WTC11 (cell line): ENCODE measurements around the gene TMEM63C. TPM values are rescaled to one million over a fixed set of nuclear protein-coding genes. Genes with fewer than 3 reads are reported as not detected.

Source experiments
- ATAC-seq: fragments of 200-7000 bp; cut with Tn5 transposase; 2 replicates; pipeline ENCODE4 v1.10.0; 2021; ENCODE audit warnings: mild to moderate bottlenecking, moderate library complexity
- CTCF ChIA-PET: fragments of 300-600 bp; sonication (Branson Sonifier 250); formaldehyde crosslinking; loops from one replicate; lab custom pipeline; 2021; ENCODE audit warnings: antibody characterized with exemption; lab: Charles Lee
- POLR2A ChIA-PET: fragments of 350-600 bp; sonication (Branson Sonifier 250); formaldehyde crosslinking; loops from one replicate; lab custom pipeline; 2021; ENCODE audit warnings: antibody characterized with exemption; lab: Charles Lee
- DNase-seq: peaks from one replicate; pipeline ENCODE4 v3.0.0; 2021; ENCODE audit warnings: low spot score
- H3K27ac Mint-ChIP-seq: 2 replicates; pipeline ENCODE4 v1.8.0; 2021; ENCODE audit warnings: mixed read lengths
- H3K27me3 Mint-ChIP-seq: 2 replicates; pipeline ENCODE4 v1.8.0; 2021; ENCODE audit warnings: low read depth, mild to moderate bottlenecking, moderate library complexity, mixed read lengths
- H3K36me3 Mint-ChIP-seq: 2 replicates; pipeline ENCODE4 v1.8.0; 2021; ENCODE audit warnings: mixed read lengths
- H3K4me1 Mint-ChIP-seq: 2 replicates; pipeline ENCODE4 v1.8.0; 2022; ENCODE audit warnings: mixed read lengths
- H3K4me3 Mint-ChIP-seq: 2 replicates; pipeline ENCODE4 v1.8.0; 2021; ENCODE audit warnings: mild to moderate bottlenecking, moderate library complexity, mixed read lengths
- H3K9me3 Mint-ChIP-seq: 2 replicates; pipeline ENCODE4 v1.8.0; 2021; ENCODE audit warnings: mixed read lengths
- E2F4 ChIP-seq: sonication (generic); formaldehyde crosslinking; IDR thresholded peaks from 2 replicates; pipeline ENCODE4 v1.8.1; 2022; ENCODE audit warnings: low read depth, mild to moderate bottlenecking, moderate library complexity, missing genetic modification reagents, borderline replicate concordance
- ELF4 ChIP-seq: sonication (generic); formaldehyde crosslinking; IDR thresholded peaks from 2 replicates; pipeline ENCODE4 v1.8.1; 2022; ENCODE audit warnings: low read depth, mild to moderate bottlenecking, moderate library complexity, missing genetic modification reagents
- GABPB1 ChIP-seq: sonication (generic); formaldehyde crosslinking; IDR thresholded peaks from 2 replicates; pipeline ENCODE4 v1.8.1; 2023; ENCODE audit warnings: mild to moderate bottlenecking, missing genetic modification reagents
- HMGA2 ChIP-seq: fragments of 250-450 bp; sonication (Bioruptor Pico); IDR thresholded peaks from 2 replicates; pipeline ENCODE4 v1.4.0; 2021; ENCODE audit warnings: mild to moderate bottlenecking, moderate library complexity
- NFE2L1 ChIP-seq: sonication (generic); formaldehyde crosslinking; IDR thresholded peaks from 2 replicates; pipeline ENCODE4 v1.8.1; 2023; ENCODE audit warnings: missing genetic modification reagents
- SMAD3 ChIP-seq: sonication (generic); formaldehyde crosslinking; IDR thresholded peaks from 2 replicates; pipeline ENCODE4 v1.8.0; 2022; ENCODE audit warnings: missing genetic modification reagents, mild to moderate bottlenecking, borderline replicate concordance
- SP1 ChIP-seq: sonication (generic); formaldehyde crosslinking; conservative IDR thresholded peaks from 2 replicates; pipeline ENCODE4 v1.8.1; 2022; ENCODE audit warnings: missing genetic modification reagents
- TEAD4 ChIP-seq: sonication (generic); formaldehyde crosslinking; IDR thresholded peaks from 2 replicates; pipeline ENCODE4 v1.8.0; 2022; ENCODE audit warnings: mild to moderate bottlenecking, missing genetic modification reagents
- USF2 ChIP-seq: sonication (generic); formaldehyde crosslinking; IDR thresholded peaks from 2 replicates; pipeline ENCODE4 v1.8.1; 2023; ENCODE audit warnings: mild to moderate bottlenecking, missing genetic modification reagents, moderate library complexity
- ZBTB21 ChIP-seq: sonication (generic); formaldehyde crosslinking; IDR thresholded peaks from 2 replicates; pipeline ENCODE4 v1.8.1; 2023; ENCODE audit warnings: mild to moderate bottlenecking, missing genetic modification reagents, borderline replicate concordance
- ZBTB43 ChIP-seq: sonication (generic); formaldehyde crosslinking; IDR thresholded peaks from 2 replicates; pipeline ENCODE4 v1.8.1; 2023; ENCODE audit warnings: mild to moderate bottlenecking, missing genetic modification reagents
- ZNF232 ChIP-seq: sonication (generic); formaldehyde crosslinking; IDR thresholded peaks from 2 replicates; pipeline ENCODE4 v1.8.0; 2022; ENCODE audit warnings: mild to moderate bottlenecking, missing genetic modification reagents
- ZNF423 ChIP-seq: fragments of 250-450 bp; sonication (Bioruptor Pico); IDR thresholded peaks from 2 replicates; pipeline ENCODE4 v2.1.2; 2022; ENCODE audit warnings: mild to moderate bottlenecking, moderate library complexity
- ZNF425 ChIP-seq: fragments of 250-450 bp; sonication (Bioruptor Pico); conservative IDR thresholded peaks from 2 replicates; pipeline ENCODE4 v1.9.0; 2021; ENCODE audit warnings: mild to moderate bottlenecking
- total RNA-seq: library from RNA; stranded (reverse); gene quantifications from 3 replicates; pipeline ENCODE4 v1.2.3, GENCODE V29; 2021
- TF ChIP-seq, protein P1 (sequence below): sonication (generic); formaldehyde crosslinking; IDR thresholded peaks from 2 replicates; pipeline ENCODE4 v1.8.0; 2022; ENCODE audit warnings: missing genetic modification reagents
- TF ChIP-seq, protein P2 (sequence below): sonication (generic); formaldehyde crosslinking; IDR thresholded peaks from 2 replicates; pipeline ENCODE4 v1.8.1; 2022; ENCODE audit warnings: mild to moderate bottlenecking, missing genetic modification reagents, moderate library complexity, borderline replicate concordance

The TMEM63C gene
- total RNA-seq, 1 experiment from 2014 or later, result 8.8 TPM

GRCh38 chr14:77238356-77238755, 56.8 kb downstream of the TMEM63C start (continued):
- no peak for TF ChIP-seq ZNF425 (CRISPR knock-in tag)

DNA sequence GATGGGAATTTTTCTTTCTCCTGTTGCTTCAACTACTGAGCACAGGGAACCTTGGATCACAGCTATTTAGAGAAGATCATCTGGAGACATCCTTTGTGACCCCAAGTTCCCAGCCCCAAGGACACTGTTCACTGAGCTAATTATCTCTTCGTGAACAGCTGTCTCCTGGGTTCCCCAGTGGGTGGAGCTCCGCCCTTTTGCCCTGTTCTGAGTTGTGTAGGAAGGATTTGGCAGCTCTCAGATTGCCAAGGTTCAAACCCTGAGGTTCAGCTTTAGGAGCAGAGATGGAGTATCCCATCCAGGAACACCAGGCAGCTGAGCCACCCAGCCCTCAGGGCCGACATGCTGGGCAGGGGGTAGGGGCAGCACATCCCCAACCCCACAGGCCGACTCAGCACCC, 57.4 kb downstream of the TMEM63C start:
- TF ChIP-seq SP1 (CRISPR knock-in tag) (no peak), ZBTB43 (CRISPR knock-in tag) (no peak), ZNF232 (CRISPR knock-in tag) (no peak), E2F4 (CRISPR knock-in tag) (no peak), NFE2L1 (CRISPR knock-in tag) (no peak), ZNF423 (no peak), ELF4 (CRISPR knock-in tag) (no peak), ZBTB21 (no peak), USF2 (no peak)
- TF ChIP-seq, protein P1, sequence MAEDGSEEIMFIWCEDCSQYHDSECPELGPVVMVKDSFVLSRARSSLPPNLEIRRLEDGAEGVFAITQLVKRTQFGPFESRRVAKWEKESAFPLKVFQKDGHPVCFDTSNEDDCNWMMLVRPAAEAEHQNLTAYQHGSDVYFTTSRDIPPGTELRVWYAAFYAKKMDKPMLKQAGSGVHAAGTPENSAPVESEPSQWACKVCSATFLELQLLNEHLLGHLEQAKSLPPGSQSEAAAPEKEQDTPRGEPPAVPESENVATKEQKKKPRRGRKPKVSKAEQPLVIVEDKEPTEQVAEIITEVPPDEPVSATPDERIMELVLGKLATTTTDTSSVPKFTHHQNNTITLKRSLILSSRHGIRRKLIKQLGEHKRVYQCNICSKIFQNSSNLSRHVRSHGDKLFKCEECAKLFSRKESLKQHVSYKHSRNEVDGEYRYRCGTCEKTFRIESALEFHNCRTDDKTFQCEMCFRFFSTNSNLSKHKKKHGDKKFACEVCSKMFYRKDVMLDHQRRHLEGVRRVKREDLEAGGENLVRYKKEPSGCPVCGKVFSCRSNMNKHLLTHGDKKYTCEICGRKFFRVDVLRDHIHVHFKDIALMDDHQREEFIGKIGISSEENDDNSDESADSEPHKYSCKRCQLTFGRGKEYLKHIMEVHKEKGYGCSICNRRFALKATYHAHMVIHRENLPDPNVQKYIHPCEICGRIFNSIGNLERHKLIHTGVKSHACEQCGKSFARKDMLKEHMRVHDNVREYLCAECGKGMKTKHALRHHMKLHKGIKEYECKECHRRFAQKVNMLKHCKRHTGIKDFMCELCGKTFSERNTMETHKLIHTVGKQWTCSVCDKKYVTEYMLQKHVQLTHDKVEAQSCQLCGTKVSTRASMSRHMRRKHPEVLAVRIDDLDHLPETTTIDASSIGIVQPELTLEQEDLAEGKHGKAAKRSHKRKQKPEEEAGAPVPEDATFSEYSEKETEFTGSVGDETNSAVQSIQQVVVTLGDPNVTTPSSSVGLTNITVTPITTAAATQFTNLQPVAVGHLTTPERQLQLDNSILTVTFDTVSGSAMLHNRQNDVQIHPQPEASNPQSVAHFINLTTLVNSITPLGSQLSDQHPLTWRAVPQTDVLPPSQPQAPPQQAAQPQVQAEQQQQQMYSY (CRISPR knock-in tag), result no peak
- TF ChIP-seq, protein P2, sequence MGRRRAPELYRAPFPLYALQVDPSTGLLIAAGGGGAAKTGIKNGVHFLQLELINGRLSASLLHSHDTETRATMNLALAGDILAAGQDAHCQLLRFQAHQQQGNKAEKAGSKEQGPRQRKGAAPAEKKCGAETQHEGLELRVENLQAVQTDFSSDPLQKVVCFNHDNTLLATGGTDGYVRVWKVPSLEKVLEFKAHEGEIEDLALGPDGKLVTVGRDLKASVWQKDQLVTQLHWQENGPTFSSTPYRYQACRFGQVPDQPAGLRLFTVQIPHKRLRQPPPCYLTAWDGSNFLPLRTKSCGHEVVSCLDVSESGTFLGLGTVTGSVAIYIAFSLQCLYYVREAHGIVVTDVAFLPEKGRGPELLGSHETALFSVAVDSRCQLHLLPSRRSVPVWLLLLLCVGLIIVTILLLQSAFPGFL (CRISPR knock-in tag), result no peak
- H3K36me3 Mint-ChIP-seq, result no peaks in the 10 kb centered on the region
- H3K4me1 Mint-ChIP-seq, result no peaks in the 10 kb centered on the region
- no peak overlapping the region for H3K27ac Mint-ChIP-seq
- ATAC-seq (no peak), DNase-seq (no peak)
- H3K9me3 Mint-ChIP-seq, result no peaks in the 10 kb centered on the region
- H3K4me3 Mint-ChIP-seq, result no peak overlapping the region
- POLR2A ChIA-PET, result no interaction called here
- H3K27me3 Mint-ChIP-seq, result no peaks in the 10 kb centered on the region
- CTCF ChIA-PET, result interaction anchor here (0.7 to 1.7 kb wide), 2 partner anchors 77 to 87 kb away, joined by 5 to 7 read pairs; no protein-coding TSS in a partner anchor

DNA sequence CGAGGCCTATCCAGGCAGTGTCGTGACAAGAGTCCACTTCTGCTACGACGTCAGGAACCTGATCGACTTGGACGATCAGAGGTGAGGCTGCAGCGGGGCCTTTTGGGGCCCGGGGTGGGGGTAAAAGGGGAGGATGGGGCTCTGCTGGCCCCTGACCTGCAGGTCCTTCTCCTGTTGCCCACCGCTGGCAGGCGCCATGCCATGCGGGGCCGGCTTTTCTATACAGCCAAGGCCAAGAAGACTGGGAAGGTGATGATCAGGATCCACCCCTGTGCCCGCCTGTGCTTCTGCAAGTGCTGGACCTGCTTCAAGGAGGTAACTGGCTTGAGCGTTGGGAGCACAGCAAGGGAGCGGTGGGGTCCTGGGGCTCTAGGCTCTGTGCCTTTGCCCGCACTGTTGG, 57.8 kb downstream of the TMEM63C start:
- Mint-ChIP-seq H3K9me3 (no peaks in the 10 kb centered on the region), H3K36me3 (no peaks in the 10 kb centered on the region), H3K4me3 (no peak overlapping the region)
- CTCF ChIA-PET, result interaction anchor here (0.6 to 1.3 kb wide), 5 partner anchors 20 to 121 kb away, joined by 3 to 6 read pairs (median 5); partner anchors contain the start of gene TMEM63C
- DNase-seq (no peak), ATAC-seq (no peak)
- TF ChIP-seq GABPB1 (CRISPR knock-in tag), result no peak
- no peak for TF ChIP-seq TEAD4 (CRISPR knock-in tag)
- no peak for TF ChIP-seq HMGA2 (CRISPR knock-in tag)
- TF ChIP-seq SMAD3 (CRISPR knock-in tag), result no peak
- TF ChIP-seq, all 79 proteins: peak for 0
- no peak overlapping the region for H3K27ac Mint-ChIP-seq
- no peaks in the 10 kb centered on the region for H3K4me1 Mint-ChIP-seq
- H3K27me3 Mint-ChIP-seq, result no peaks in the 10 kb centered on the region
- POLR2A ChIA-PET, result no interaction called here
